HTR-8/SVneo (cell line): ENCODE data around the gene HRH2.
"Not testable (repeated sequence)": the region's sequence is repeated elsewhere in the genome, so short reads cannot be mapped to it uniquely, and the experiment has no call there.

Source experiments
- DNase-seq: peaks from one replicate; pipeline ENCODE4 v3.0.0; 2011; ENCODE audit warnings: low spot score, mixed read lengths; ENCODE audit not compliant: insufficient read length
- FAIRE-seq: peaks from 2 replicates; lab custom pipeline; 2011; peaks lifted over from hg19 to GRCh38; lab: Jason Lieb, UNC

The HRH2 gene

DNA sequence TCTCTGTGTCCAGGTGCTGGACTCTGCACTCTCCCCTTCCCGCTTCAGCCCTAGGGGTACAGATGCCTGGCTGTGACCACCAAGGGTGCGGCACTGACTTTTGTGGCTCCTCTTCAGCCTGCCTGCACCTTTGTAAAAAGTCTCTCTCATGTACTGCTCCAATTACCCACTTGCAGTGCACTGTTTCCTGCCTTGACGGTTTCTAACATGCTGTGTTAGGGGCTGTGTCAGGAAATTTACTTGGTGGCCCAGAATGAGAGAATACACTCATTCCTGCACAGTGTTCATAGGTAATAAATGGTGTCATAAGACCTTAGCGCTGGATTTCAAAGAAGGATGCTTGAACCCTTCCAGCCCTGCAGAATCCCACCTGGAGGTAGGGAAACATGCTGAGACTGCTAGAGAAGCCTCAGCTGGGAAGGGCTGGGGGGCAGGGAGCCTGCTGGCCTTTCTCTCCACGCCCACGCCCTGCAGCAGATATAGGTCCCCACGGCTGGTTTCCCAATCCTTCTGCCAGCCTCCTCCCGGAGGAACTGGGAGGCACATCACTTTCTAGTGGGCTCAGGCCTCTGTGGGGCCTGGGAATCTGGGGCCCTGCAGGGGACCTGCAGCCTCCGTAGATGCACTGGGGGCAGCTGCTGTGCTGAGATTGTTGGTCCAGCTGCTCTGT, 17.6 kb upstream of the HRH2 start:
- FAIRE-seq (no peak), DNase-seq (no peak)

DNA sequence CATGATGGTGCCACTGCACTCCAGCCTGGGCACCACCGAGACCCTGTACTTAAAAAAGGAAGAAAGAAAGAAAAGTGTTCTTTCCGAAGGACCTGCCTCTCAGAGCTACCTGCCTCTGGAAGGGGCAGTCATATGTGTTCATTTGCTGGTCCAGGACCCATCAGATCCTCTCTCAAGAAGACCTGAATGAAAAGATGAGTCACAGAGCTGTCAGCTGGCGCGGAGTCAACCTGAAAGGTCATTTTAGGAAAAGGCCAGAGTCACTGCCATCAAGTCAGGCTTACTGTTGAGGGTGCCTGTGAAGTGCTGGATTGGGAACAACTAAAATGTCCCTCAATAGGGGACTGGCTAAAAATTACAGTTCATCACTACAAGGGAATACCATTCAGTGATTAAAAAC, 14.9 kb upstream of the HRH2 start:
- DNase-seq (no peak), FAIRE-seq (no peak)

DNA sequence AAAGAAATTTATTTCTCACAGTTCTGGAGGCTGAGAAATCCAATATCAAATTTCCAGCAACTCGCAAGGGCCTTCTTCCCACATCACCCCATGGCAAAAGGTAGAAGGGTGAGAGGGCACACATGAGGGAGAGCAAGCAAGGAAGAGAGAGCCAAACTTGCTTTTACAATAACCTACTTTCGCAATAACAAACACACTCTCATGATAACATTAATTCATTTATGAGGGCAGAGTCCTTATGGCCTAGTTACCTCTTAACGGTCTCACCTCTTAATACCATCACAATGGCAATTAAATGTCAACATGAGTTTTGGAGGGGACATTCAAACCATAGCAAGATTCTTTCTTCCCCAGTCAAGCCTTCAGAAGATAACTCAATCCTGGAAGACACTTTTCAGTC, 11.6 kb upstream of the HRH2 start:
- no peak for DNase-seq
- FAIRE-seq: no peak

DNA sequence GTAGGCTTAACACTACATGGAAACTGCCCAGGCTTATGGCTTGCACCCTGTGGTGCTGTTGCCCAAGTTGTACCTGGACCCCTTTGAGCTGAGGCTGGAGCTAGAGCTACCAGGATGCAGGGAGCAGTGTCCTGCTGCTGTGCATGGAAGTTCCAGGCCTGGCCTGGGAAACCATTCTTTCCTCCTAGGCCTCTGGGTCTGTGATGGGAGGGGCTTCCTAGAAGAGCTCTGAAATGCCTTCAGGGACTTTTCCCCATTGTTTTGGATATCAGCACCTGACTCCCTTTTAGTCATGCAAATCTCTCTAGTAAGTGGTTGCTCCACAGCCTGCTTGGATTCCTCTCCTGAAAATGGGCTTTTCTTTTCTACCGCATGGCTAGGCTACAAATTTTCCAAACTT, 7.9 kb upstream of the HRH2 start:
- no peak for FAIRE-seq

DNA sequence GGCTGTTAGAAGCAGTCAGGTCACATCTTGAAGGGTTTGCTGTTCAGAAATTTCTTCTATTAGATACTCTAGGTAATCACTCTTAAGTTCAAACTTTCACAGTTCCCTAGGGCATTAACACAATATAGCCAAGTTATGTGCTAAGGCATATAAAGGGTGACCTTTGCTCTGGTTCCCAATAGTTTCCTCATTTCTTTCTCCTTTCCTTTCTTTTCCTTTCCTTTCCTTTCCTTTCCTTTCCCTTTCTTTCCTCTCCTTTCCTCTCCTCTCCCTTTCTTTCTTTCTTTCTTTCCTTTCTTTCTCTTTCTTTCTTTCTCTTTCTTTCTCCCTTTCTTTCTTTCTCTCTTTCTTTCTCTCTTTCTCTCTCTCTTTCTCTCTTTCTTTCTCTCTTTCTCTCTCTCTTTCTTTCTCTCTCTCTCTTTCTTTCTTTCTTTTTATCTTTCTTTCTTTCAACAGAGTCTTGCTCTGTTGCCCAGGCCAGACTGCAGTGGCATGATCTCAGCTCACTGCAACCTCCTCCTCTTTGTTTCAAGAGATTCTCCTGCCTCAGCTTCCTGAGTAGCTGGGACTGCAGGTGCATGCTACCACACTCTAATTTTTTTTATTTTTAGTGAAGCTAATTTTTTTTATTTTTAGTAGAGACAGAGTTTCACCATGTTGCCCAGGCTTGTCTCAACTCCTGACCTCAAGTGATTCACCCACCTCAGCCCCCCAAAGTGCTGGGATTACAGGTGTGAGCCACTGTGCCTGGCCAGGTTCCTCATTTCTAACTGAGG, 7.3 kb upstream of the HRH2 start:
- FAIRE-seq, DNase-seq: not testable (repeated sequence)

More for the DNA sequence above, 7.9 kb upstream of the HRH2 start:
- no peak for DNase-seq

DNA sequence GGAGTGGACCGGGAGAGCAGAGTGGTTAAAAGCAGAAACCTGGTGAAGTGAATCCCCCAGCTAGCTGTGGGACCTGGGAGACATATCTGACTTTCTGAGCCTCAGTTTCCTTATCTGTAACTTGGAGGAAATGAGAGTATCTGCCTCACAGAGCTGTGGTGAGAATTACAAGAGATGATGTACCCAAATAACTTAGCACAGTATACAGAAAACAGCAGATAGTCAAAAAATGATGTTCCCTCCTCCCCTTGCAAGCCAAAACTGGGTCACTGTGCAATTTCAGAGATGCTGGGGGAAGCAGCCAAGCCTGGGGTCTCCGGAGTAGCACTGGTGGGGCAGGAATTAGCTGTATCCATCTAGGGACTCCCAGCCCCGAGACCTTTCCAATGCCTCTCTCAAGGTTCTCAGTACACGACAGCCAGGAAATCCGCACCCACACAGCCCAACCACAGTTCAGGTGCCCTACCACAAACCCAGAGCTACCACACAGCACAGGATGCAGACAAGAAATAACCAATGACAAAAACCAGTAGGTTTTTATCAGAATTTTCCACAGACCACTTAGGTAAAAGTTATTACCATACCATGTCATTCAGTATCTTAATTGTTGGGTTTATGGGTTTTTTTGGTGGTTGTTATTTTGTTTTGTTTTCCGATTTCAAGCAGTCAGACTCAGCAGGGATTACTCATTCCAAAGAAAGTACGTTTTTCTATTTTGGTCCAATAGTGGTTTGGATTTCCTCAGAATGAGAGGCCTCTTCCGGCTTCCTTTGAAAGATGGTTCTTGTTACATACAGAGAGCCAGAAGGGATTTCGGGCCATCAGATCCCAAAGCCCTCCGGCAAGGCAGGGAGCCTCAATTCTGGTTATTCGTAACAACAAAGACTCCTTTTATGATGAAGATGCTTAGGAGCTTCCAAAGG, 4.9 kb upstream of the HRH2 start:
- FAIRE-seq: no peak
- no peak for DNase-seq

DNA sequence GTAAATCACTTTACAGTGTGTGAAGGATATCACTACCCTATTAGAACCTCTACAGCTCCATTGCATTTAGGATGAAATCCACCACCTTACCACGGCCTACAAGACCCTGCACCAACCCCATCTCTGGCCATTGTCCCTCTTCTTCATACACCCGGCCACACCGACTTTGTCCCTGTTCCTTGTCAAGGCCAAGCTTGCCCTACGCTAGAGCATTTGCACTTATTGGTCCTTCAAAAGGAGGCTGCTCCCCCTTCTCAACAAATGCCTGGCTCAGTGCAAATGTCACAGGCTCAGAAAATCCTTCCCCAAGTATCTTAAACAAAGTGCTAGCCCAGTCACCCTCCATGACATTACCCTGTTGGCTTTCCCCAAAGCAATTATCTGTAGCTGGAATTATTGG, 4.1 kb upstream of the HRH2 start:
- DNase-seq: no peak
- no peak for FAIRE-seq

DNA sequence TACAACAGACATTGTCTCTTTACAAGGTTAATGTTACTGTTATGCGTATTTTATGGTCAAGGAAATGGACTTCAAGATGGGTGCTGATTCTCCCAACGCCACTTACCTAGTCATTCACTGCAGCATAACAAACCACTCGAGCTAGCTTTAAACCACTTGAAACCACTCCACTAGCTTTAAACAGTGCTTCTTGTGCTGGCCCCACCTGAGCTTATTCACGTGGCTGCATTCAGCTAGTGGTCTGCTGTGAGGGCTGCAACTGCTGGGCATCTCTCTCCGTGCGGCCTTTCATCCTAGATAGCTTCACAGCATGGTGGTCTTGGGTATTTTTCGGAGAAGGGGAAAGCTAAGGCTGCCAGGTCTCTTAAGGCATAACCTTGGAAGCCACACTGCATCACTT, 3.5 kb upstream of the HRH2 start:
- DNase-seq (no peak), FAIRE-seq (no peak)

DNA sequence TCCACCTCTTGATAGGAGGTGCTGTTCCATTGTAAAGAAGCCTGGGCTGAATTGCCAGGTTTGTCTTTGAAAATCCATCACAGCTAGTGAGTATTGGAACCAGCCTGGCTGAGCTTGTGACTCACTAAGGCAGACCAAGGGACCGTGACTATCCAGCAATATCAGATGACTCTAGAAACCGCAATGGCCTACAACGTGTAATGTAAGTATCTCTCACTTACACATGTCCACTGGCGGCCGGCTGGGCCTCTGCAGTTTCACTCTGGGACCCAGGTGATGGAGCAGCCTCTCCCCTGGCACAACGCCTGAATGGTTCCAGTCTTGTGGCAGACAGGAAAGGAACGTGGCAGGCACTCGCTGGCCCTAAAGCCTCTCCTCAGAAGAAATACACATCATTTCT, 3.1 kb upstream of the HRH2 start:
- DNase-seq: no peak
- no peak for FAIRE-seq

DNA sequence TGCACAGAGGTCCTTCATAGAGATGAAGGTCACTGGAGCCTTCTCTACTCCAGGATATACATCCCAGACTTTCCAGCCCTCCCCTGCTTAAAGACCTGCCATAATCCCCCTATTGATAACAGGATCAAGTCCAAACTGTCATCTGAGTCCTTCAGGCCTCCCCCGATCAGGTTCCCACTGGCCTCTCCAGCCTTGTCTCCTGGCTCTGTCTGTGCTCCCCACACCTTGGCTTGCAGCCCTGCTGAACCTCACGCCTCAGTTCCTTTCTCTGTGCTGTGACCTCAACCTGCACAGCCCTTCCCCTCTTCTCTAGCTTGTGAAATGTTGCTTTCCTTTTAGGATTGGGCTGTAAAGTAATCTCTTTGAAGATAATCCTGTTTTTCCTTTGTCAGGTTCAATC, 2.5 kb upstream of the HRH2 start:
- DNase-seq (no peak), FAIRE-seq (no peak)

DNA sequence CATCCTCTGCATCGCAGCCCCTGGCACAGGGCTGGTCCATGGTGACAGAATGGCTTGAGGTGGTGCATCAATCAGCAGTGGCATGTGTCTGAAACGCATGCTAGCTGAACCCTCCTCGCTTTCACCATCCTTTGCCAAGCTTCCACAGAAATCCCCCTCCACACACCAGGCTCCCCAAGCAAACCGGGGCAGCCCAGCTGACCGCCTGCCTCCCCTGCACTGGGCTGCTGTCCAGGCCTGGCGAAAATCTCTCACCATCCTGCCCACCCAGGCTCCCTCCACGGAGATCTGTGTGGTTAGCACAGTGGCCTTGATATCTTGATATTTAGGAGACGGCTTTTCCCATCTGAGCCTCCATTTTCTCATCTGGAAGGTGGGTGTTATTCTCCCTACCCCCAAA, 905 bp upstream of the HRH2 start:
- FAIRE-seq (no peak), DNase-seq (no peak)

DNA sequence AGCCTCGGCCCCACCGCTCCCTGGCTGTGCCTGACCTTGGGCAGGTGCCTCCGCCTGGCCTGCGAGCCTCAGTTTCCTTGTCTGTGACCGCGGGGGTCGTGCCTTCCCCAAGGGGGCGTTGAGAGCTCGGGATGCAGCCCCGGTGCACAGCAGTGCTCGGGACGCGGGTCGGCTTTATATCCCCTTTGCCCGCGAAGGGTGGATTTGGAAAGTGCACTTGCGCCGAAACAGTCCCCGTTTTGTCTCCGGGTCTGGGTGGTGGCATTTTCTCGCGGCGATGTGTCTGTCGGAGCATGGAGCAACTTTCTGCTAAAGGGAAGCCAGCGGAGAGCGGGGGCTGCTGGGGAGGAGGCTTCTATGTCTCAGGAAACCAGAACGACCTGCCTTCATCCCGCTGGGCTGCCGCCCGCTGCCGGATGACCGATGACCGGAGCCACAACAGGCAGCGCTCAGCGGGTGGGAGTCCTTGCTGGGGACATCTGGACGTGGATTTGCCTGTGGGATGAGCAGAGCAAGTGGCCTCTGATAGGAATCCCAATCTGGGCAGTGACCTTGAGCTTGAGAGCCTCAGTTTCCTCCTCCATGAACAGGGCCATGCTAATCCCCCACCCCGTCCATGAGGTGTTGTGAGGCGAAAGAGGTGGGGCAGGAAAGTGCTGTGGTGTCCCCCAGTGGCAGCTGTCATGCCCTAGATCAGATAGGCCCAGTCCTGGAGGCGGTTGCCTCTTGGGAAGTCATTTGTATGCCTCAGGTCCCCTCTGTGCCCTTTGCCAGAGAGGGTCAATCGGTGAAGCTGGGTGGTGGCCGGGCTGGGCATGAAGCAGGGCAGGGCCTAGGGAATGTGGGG, 651 bp downstream of the HRH2 start:
- DNase-seq (no peak), FAIRE-seq (no peak)

DNA sequence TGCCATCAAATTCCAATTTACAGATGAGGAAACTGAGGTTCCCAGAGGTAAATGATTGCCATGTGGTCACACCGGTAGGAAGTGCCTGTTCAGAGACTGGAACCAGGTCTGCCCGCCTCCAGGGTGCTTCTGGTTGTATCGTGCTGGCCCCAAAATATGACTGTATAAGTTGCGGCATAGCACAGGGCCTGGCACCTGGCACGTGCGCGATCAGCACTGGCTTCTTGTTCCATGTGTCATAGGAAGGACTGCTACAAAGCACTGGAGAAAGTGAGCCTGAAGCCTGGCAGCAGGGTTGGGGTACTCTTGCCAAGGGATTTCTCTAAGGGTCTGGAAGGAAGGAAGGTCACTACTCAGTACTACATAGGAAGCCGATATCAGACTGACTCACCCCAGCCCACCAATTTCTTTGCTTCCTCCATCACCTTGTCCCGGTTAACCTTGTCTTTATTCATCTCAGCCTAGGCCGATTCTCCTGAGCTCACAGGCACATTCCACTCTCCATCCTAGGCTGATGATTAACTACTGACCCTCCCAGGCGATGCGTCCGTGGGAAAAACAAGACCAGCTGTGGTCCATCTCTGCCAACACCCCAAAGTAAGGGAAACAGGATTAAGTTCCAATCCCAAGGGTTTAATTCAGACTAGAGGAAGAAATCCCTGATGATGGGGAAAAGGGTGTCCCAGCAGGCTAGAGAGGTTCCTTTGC, 1.8 kb downstream of the HRH2 start:
- DNase-seq (no peak), FAIRE-seq (no peak)

DNA sequence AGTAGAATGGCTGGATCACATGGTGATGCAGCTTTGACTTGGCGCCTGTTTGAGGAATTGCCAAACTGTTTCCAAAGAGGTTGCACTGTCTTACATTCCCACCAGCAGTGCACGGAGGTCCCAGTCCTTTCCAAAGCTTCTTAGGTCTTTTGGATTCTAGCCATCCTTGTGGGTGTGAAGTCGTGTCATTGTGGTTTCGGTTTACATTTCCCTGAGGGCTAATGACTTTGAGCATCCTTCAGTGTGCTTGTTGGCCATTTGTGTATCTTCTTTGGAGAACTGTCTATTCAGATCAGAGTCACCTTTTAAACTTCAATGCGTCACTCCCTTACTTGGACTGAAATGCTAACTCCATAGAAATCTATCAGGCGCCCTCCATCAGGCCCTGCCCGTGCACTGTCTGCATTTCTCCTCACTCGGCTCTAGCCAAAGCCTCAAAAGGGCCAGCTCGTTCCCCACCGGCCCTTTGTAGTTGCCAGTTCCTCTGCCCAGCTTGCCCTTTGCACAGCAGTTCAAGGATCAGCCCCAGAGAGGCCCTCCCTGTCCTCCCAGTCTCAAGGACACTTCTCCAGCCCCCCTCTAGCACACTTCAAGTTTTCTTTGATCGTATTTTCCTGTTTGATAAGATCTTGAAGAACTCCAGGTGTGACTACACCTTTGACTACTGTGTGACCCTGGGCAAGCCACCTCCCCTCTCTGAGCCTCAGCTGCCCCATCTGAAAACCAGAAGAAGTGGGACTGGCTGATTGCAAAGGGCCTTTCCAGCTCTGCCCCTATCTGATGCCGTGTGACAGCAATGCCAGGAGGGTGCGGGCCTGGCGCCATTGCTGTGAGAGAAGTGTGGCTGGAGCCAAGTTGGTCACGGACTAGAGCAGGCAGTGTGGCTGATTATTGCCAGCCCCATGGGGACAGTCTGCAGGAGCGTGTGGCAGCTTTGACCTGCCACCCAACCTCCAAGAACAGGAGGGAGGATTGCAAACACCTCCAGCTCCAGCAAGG, 5.6 kb downstream of the HRH2 start:
- DNase-seq: no peak
- no peak for FAIRE-seq

DNA sequence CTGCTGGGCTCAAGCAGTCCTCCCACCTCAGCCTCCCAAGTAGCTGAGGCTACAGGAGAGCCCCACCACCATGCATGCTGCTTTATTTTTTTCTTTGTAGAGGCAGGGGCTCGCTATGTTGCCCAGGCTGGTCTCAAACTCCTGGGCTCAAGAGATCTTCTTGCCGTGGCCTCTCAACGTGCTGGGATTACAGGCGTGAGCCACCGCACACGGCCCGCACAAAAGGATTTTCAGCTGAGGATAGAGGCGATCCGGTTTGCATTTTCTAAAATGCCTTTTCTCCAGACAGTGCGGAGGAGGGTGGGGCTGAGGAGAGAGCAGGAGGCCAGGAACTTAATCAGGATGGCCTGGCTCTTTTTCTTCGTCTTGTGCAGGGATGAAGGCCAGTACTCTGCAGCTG, 6.9 kb downstream of the HRH2 start:
- FAIRE-seq: no peak
- DNase-seq: no peak

DNA sequence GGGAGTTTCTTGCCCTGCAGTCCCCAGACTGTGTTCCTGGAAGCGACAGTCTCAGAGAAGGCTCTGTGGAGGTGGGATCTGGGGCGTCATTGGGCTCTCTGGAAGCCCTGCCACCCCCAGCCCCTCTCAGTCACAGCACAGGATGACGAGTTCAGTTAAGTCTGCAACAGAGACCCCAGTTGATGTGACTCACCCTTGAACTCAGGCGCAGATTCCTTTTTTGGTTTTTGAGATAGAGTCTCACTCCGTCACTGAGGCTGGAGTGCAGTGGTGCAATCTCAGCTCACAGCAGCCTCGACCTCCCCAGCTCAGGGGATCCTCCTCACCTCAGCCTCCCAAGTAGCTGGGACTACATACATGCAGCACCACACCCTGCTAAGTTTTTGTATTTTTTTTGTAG, 8.3 kb downstream of the HRH2 start:
- DNase-seq: no peak
- no peak for FAIRE-seq

DNA sequence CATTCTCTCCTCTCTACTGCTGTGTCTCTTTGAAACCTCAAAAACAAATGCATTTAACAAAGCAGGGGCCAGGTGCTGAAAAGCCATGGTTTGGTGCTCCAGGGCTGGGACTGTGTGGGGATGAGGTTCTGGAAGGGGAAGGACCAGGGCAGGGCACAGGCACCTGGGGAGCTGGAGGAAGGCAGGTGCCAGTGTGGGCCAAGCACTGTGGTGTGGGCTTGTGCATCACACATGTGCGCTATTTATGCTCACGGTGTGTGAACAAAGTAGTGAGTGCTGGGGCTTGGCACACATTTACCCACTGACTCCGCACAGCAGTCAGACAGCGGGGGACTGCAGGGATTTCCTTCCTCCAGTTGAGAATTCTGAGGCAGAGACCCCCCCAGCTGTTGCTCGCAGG, 10.1 kb downstream of the HRH2 start:
- DNase-seq: no peak
- no peak for FAIRE-seq

DNA sequence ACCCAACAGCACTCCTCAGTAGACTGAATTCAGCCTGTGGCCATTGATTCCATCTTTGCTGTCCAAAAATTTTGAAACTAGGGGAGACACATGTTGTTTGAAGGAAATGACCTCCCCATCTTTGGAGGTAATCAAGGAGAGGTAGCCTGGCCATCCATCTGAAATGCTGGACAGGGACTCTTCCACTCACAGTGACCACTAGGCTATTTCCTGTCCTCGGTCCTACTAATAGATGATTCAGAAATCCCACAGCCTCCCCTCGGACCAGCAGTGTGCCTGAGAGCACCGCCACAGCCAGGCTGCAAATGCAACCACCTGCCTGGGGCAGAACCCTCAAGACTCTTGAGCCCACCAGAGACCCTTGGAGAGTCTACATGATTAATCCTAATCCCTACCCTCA, 12.5 kb downstream of the HRH2 start:
- FAIRE-seq (no peak), DNase-seq (no peak)
